GM06990 (cell line): ENCODE data around the gene KDM1B.

Experiments used
- DNase-seq: peaks from one replicate; pipeline ENCODE4 v3.0.0-alpha.2; 2011; ENCODE audit not compliant: insufficient read length; ENCODE audit errors: extremely low read depth
- H3K27me3 ChIP-seq: replicated peaks from 2 replicates; pipeline ENCODE4 v1.6.0; 2011; ENCODE audit warnings: low read length; ENCODE audit not compliant: control insufficient read depth, insufficient read depth
- H3K36me3 ChIP-seq: 2 replicates; pipeline ENCODE4 v1.5.1; 2011; ENCODE audit warnings: low read length; ENCODE audit not compliant: control insufficient read depth, insufficient read depth
- H3K4me3 ChIP-seq: replicated peaks from 2 replicates; pipeline ENCODE4 v1.5.1; 2011; ENCODE audit warnings: low read depth, mild to moderate bottlenecking, control low read depth, low read length
- TF ChIP-seq, protein P1 (sequence below): IDR thresholded peaks from 2 replicates; pipeline ENCODE4 v1.5.1; 2011; ENCODE audit warnings: low read length, control low read depth, mild to moderate bottlenecking, inconsistent platforms; ENCODE audit not compliant: insufficient read depth, poor library complexity, severe bottlenecking

KDM1B gene

DNA sequence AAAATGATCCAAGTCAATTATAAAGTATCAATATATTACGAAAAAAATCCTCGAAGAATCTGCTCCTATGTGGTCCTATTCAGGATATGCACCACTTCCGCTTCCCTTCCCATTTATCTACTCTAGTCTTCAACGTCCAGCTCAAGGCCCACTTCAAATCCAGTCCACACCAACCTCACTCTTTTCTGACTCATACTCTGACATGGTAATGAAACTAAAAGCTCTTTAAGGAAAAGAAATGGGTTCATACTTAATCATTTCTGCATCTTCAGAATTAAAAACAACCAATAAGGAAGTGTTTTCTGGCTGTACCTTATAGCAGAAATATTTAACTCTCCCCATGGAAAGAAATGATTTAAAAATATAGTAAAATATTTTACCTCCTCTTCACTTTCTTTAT, 94.0 kb downstream of the KDM1B start:
- DNase-seq: no peak
- Histone ChIP-seq H3K4me3 (no peak overlapping the region), H3K36me3 (peaks cover 5% of the 10 kb centered on the region), H3K27me3 (no peaks in the 10 kb centered on the region)
- TF ChIP-seq, protein P1, sequence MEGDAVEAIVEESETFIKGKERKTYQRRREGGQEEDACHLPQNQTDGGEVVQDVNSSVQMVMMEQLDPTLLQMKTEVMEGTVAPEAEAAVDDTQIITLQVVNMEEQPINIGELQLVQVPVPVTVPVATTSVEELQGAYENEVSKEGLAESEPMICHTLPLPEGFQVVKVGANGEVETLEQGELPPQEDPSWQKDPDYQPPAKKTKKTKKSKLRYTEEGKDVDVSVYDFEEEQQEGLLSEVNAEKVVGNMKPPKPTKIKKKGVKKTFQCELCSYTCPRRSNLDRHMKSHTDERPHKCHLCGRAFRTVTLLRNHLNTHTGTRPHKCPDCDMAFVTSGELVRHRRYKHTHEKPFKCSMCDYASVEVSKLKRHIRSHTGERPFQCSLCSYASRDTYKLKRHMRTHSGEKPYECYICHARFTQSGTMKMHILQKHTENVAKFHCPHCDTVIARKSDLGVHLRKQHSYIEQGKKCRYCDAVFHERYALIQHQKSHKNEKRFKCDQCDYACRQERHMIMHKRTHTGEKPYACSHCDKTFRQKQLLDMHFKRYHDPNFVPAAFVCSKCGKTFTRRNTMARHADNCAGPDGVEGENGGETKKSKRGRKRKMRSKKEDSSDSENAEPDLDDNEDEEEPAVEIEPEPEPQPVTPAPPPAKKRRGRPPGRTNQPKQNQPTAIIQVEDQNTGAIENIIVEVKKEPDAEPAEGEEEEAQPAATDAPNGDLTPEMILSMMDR: no peak

DNA sequence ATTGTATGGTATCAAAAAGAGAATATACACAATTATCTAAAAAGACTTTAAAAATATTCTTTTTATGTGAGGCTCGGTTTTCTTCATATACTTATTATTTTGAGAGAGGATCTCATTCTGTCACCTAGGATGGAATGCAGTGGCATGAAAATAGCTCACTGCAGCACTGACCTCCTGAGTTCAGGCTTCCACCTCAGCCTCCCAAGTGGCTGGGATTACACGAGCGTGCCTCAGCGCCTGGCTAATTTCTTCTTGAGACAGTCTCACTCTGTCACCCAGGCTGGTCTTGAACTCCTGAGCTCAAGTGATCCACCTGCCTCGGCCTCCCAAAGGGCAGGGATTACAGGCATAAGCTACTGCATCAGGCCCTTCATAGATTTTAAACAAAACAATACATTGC, 98.4 kb downstream of the KDM1B start:
- Histone ChIP-seq H3K4me3 (no peak overlapping the region), H3K27me3 (no peaks in the 10 kb centered on the region), H3K36me3 (peaks cover 5% of the 10 kb centered on the region)
- no peak for DNase-seq
- TF ChIP-seq, protein P1: no peak

DNA sequence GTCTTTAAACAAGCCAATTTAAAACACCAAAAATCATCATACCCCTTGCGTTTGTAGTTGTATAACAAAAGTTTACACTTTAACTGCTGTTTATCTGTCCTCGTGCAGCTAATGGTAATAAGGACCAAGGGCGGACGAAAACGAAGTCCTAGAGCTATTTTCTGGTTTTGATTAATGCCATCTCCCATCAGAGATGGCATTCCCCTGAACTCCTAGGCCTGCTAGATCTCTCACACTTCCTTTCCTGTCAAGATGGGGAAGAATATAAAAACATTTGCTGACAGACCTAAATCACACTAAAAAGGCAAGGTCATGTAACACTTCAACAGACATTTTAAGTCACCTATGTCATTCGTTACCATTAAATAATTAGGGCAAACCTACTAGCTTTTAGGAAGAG, 99.6 kb downstream of the KDM1B start:
- TF ChIP-seq, protein P1: no peak
- Histone ChIP-seq H3K36me3 (peaks cover 3% of the 10 kb centered on the region), H3K27me3 (no peaks in the 10 kb centered on the region), H3K4me3 (no peak overlapping the region)
- DNase-seq: no peak

DNA sequence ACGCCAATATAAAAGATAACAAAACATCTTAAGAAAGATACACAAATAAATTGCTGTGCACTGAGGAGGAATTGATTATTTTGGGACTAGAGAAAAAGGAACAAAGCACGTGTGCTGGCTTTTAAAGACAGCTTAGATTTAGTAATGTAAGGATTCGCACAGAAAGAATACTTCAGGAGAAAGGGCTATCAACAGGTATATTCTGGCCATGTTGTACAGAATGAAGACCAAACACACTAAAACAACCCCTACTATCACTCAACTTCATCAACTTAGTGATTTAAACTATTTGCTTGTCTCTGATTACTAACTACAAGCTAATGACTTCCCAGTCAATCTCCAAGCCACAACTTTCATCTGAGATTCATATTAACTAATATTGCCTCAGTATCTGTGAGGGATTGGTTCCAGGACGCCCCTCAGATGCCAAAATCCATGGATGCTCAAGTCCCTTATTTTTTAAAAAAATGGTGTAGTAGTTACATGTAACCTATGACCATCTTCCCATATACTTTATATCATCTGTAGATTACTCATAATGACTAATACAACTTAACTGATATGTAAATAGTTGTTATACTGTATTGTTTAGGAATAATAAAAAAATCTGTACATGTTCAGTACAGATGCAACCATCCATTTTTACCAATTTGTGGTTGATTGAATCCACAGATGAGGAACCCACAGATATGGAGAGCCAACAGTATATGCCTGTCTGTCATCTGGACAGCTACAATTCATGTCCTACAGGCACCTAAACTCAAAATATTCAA, 104.6 kb downstream of the KDM1B start:
- TF ChIP-seq, protein P1: no peak
- Histone ChIP-seq H3K36me3 (peaks cover 3% of the 10 kb centered on the region; the same call in 1 of the 2 replicates), H3K4me3 (no peak overlapping the region)

DNA sequence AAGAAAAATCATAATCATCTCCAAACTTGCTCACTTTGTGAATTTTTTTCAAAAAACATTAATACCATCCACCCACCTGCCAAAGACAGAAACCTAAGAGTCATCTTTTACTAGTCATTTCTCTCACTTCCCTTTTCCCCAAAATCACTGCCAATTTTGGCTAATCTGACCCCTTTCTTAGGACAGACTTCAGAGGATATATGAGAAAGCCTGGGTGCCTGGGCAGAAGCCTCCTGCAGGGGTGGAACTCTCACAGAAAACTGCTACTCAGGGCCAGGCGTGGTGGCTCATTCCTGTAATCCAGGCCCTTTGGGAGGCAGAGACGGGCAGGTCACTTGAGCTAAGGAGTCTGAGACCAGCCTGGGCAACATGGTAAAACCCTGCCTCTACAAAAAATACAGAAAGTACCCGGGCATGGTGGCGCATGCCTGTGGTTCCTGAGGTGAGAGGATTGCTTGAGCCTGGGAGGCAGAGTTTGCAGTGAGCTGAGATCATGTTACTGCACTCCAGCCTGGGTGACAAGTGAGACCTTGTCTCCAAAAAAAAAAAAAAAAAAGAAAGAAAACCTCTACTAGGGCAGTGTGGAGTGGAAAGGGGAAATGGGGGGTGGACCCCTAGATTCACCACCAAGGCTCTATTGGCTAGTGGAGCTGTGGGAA, 105.4 kb downstream of the KDM1B start:
- DNase-seq: peak; percentile 77
- peak overlapping the region; percentile 45 for H3K4me3 ChIP-seq
- peaks cover 1% of the 10 kb centered on the region; the same call in 1 of the 2 replicates for H3K36me3 ChIP-seq
- H3K27me3 ChIP-seq: no peaks in the 10 kb centered on the region
- TF ChIP-seq, protein P1: no peak

More for the DNA sequence above, 104.6 kb downstream of the KDM1B start:
- DNase-seq: no peak
- H3K27me3 ChIP-seq: no peaks in the 10 kb centered on the region
